Transverse colon (tissue), 4 donors: Measurements from ENCODE around the gene CENPT. TPM values are rescaled to one million over a fixed set of nuclear protein-coding genes. Genes with fewer than 3 reads are reported as not detected.

Experiments
- DNase-seq: peaks from one replicate; pipeline ENCODE4 v3.0.0-alpha.2; 2019
- H3K27ac ChIP-seq, 4 donors: fragments of 200-600 bp; sonication (generic); 2 replicates each; pipeline ENCODE4 v1.5.1; 2016 to 2018; ENCODE audit warnings: inconsistent platforms in 4 of 4
- H3K27me3 ChIP-seq: fragments of 200-600 bp; sonication (generic); 2 replicates; pipeline ENCODE4 v1.5.1; 2017; ENCODE audit warnings: inconsistent platforms
- H3K36me3 ChIP-seq, 4 donors: fragments of 200-600 bp; sonication (generic); 2 replicates each; pipeline ENCODE4 v1.5.1; 2017 to 2019; ENCODE audit warnings: inconsistent platforms in 4 of 4
- H3K4me1 ChIP-seq, 4 donors: fragments of 200-600 bp; sonication (generic); 2 replicates each; pipeline ENCODE4 v1.5.1; 2017 to 2020; ENCODE audit warnings: inconsistent platforms in 4 of 4
- H3K4me3 ChIP-seq, 4 donors: fragments of 200-600 bp; sonication (generic); 1 replicate in 1 of 4; 2 replicates in 3 of 4; pipeline versions ENCODE4 v1.5.1 to v1.6.1; 2017 to 2019; ENCODE audit warnings: inconsistent platforms in 4 of 4
- H3K9me3 ChIP-seq, 2 donors: fragments of 200-600 bp; sonication (generic); 2 replicates each; pipeline ENCODE4 v1.5.1; 2017 to 2019; ENCODE audit warnings: inconsistent platforms in 2 of 2
- EP300 ChIP-seq: sonication (generic); formaldehyde crosslinking; IDR thresholded peaks from one replicate; pipeline ENCODE4 v1.6.1; 2017; ENCODE audit warnings: antibody characterized with exemption, low read depth
- POLR2A ChIP-seq: fragments of 450-650 bp; IDR thresholded peaks from one replicate; pipeline ENCODE4 v1.6.1; 2016; ENCODE audit warnings: antibody characterized with exemption, mild to moderate bottlenecking, moderate library complexity
- POLR2AphosphoS5 ChIP-seq, 3 donors: sonication (generic); formaldehyde crosslinking; IDR thresholded peaks; one replicate each; pipeline ENCODE4 v1.6.1; 2016; ENCODE audit warnings: antibody characterized with exemption in 3 of 3
- WGBS, 2 donors: methylation state at CpG; one replicate each; pipeline ENCODE4 v1.1.5; 2018; ENCODE audit warnings: low coverage in 1 of 2; 5-methylcytosine and 5-hydroxymethylcytosine counted together
- in situ Hi-C, 4 donors: fragments of 200-750 bp; cut with MboI; loops; one replicate each; pipeline versions ENCODE4 v1.15.0 to v1.15.1; 2017; ENCODE audit warnings: low sequenced_read_pairs in 3 of 4, low pct_ligation_motif_present in 1 of 4, low pct_unique_long_range_greater_than_20kb in 1 of 4
- intact Hi-C: fragments of 100-400 bp; cut with DNase I; formaldehyde crosslinking; loops from one replicate; pipeline ENCODE4 v1.15.1; 2023; ENCODE audit warnings: low total_unique reads
- total RNA-seq, 4 donors: library from RNA; depleted of rRNA; stranded (reverse); fragments of >200 nt; gene quantifications; one replicate each; pipeline ENCODE4 v1.1.0, GENCODE V29; 2016
- TF ChIP-seq, protein P1 (sequence below), 5 experiments: fragments of 200-600 bp in 3 of 5; fragments of 450-650 bp in 2 of 5; sonication (generic) in 3 of 5; IDR thresholded peaks; 1 replicate in 2 of 5; 2 replicates in 3 of 5; pipeline ENCODE4 v1.5.1; 2016 to 2017; ENCODE audit warnings: antibody characterized with exemption in 5 of 5, inconsistent platforms in 3 of 5, mild to moderate bottlenecking in 2 of 5, moderate library complexity in 1 of 5

The CENPT gene
- total RNA-seq, 4 donors from 2014 or later, result 58.2 to 248 (median 100) TPM

DNA sequence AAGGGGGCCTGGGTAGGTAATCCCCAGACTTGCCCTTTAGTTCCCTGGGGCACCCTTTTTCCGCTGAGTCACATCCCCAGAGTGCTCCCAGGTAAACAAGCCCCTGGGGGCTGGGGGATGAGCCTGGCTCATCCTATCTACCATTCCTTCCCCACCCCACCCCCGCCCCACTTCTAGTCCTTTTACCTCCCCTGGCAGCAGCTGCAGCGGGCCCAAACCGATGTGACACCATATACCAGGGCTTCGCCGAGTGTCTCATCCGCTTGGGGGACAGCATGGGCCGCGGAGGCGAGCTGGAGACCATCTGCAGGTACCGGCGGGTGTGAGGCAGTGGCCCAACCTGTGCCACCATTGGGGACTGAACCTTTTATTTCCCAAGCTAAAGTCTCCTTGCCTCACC lies 38.1 kb upstream of the CENPT start:
- H3K4me3 ChIP-seq, result no peak overlapping the region
- intact Hi-C loops (no loop called here), in situ Hi-C loops (no loop called here)
- H3K27me3 ChIP-seq, result no peaks in the 10 kb centered on the region
- WGBS, 2 donors, result 96% methylated on average over 12 of the region's 12 CpGs; no CpG with 5 or more reads in 1 of the 2 donors
- H3K4me1 ChIP-seq, result peaks cover 0 to 11% (median 1%) of the 10 kb centered on the region in 4 donors
- H3K36me3 ChIP-seq, result peaks cover 0 to 19% (median 7%) of the 10 kb centered on the region in 4 donors
- H3K27ac ChIP-seq, result peak overlapping the region in 1 of 4 donors; percentile 8
- TF ChIP-seq POLR2AphosphoS5 (IDR thresholded peaks at IDR 0.05) (no peak), POLR2A (no peak)
- no peak for DNase-seq
- no peaks in the 10 kb centered on the region for H3K9me3 ChIP-seq

DNA sequence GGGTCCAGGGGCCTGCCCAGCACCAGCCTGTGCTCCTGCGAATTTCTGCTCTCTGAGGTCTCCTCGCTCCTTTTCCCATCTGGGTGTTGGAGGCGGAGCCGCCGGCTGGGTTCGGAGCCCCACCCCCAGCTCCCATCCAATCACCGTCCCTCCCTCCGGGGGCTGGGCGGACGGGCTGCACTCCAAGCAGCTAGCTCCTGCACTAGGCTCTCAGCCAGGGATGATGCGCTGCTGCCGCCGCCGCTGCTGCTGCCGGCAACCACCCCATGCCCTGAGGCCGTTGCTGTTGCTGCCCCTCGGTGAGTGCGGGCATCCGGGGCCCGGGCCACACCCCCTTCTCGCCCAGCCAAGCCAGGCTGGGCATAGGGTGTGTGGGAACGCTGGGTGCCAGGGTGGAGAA lies 37.2 kb upstream of the CENPT start, which contains the start of gene NRN1L:
TSS of gene NRN1L (plus strand) at position 202 of the 400 bp plus-strand sequence. CDS start at position 221, 19 bp downstream.
- TF ChIP-seq EP300 (no peak), POLR2AphosphoS5 (IDR thresholded peaks at IDR 0.05) (peak in 2 of 3 donors; percentile 28 to 31)
- intact Hi-C loops, result no loop called here
- H3K4me1 ChIP-seq, result peaks cover 0 to 11% (median 1%) of the 10 kb centered on the region in 4 donors
- no peak within 1 kb of the TSS for H3K4me3 ChIP-seq
- peaks cover 0 to 27% (median 9%) of the 10 kb centered on the region in 4 donors for H3K36me3 ChIP-seq
- H3K27ac ChIP-seq, result peak within 1 kb of the TSS in 3 of 4 donors; percentile 11 to 53 (median 40)
- WGBS, 2 donors, result 59 to 100% methylated on average over 1 to 10 of the region's 22 CpGs
- no peaks in the 10 kb centered on the region for H3K9me3 ChIP-seq
- in situ Hi-C loops, result no loop called here
- H3K27me3 ChIP-seq, result no peaks in the 10 kb centered on the region
- peak; percentile 83 for DNase-seq

DNA sequence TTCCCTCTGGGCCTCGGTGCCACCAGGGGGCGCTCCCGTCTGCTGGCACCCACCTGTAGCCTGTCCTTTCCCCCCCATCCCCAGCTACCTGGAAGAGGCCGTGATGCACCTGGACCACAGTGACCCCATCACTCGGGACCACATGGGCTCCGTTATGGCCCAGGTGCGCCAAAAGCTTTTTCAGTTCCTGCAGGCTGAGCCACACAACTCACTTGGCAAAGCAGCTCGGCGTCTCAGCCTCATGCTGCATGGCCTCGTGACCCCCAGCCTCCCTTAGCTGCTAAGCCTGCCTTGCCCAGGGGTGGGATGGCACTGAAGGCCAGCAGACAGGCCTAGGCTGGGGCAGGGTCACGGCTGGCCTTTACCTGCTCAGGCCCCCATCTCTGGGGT lies 36.4 kb upstream of the CENPT start:
- peak; percentile 72 for DNase-seq
- in situ Hi-C loops, result no loop called here
- WGBS, 2 donors, result 60% methylated on average over 10 of the region's 11 CpGs; no CpG with 5 or more reads in 1 of the 2 donors

DNA sequence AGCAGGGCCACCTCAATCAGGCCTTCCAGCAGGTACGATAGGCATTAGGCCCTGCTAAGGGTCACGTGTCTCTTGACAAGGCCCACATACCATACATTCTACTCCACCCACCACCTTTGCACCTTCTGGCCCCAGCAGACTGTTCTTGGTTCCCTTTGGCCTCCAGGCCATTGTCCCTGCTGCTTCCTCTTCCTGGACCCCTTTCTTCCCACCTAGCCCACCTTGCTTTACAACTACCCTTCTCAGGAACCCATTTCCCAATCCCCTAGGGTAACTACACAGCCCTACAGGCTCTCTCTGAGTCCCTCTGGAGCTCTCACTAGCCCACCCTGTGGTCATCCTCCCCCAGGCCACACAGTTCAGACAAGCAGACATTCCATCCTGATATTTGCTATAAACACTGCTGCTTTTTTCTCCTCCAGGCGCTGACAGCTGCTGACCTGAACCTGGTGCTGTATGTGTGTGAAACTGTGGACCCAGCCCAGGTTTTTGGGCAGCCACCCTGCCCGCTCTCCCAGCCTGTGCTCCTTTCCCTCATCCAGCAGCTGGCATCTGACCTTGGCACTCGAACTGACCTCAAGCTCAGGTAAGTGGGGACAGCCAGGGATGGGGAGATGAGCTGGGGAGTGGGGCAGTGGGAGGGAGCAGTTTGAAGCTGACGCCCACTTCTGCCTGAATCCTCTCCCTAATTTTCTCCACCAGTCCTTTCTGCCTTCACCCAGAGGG lies 35.8 kb upstream of the CENPT start:
- no peak overlapping the region for H3K4me3 ChIP-seq
- in situ Hi-C loops, result no loop called here
- peak; percentile 43 for DNase-seq
- H3K36me3 ChIP-seq, result peaks cover 0 to 41% (median 16%) of the 10 kb centered on the region in 4 donors
- H3K4me1 ChIP-seq, result peaks cover 0 to 11% (median 1%) of the 10 kb centered on the region in 4 donors
- H3K9me3 ChIP-seq, result no peaks in the 10 kb centered on the region
- TF ChIP-seq EP300 (no peak), POLR2AphosphoS5 (IDR thresholded peaks at IDR 0.05) (no peak), POLR2A (no peak)
- TF ChIP-seq, protein P1, sequence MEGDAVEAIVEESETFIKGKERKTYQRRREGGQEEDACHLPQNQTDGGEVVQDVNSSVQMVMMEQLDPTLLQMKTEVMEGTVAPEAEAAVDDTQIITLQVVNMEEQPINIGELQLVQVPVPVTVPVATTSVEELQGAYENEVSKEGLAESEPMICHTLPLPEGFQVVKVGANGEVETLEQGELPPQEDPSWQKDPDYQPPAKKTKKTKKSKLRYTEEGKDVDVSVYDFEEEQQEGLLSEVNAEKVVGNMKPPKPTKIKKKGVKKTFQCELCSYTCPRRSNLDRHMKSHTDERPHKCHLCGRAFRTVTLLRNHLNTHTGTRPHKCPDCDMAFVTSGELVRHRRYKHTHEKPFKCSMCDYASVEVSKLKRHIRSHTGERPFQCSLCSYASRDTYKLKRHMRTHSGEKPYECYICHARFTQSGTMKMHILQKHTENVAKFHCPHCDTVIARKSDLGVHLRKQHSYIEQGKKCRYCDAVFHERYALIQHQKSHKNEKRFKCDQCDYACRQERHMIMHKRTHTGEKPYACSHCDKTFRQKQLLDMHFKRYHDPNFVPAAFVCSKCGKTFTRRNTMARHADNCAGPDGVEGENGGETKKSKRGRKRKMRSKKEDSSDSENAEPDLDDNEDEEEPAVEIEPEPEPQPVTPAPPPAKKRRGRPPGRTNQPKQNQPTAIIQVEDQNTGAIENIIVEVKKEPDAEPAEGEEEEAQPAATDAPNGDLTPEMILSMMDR (IDR thresholded peaks at IDR 0.05), result no peak
- WGBS, 2 donors, result 65% methylated on average over 6 of the region's 6 CpGs; no CpG with 5 or more reads in 1 of the 2 donors
- intact Hi-C loops, result no loop called here
- no peaks in the 10 kb centered on the region for H3K27me3 ChIP-seq
- peak overlapping the region in 3 of 4 donors; percentile 36 to 50 (median 40) for H3K27ac ChIP-seq

More for the DNA sequence above, 36.4 kb upstream of the CENPT start:
- H3K4me1 ChIP-seq, result peaks cover 0 to 11% (median 1%) of the 10 kb centered on the region in 4 donors
- H3K27ac ChIP-seq, result peak overlapping the region in 3 of 4 donors; percentile 11 to 53 (median 40)
- TF ChIP-seq EP300 (no peak), POLR2A (no peak)
- TF ChIP-seq, protein P1 (IDR thresholded peaks at IDR 0.05), result peak; percentile 84 to 93 (median 87)
- no peak overlapping the region for H3K4me3 ChIP-seq
- H3K27me3 ChIP-seq, result no peaks in the 10 kb centered on the region
- peaks cover 0 to 36% (median 13%) of the 10 kb centered on the region in 4 donors for H3K36me3 ChIP-seq
- intact Hi-C loops, result no loop called here
- no peaks in the 10 kb centered on the region for H3K9me3 ChIP-seq
